PC-9 (cell line): Measurements from ENCODE around the gene CFAP251.

Source experiments
- CTCF ChIP-seq: fragments of 200-600 bp; sonication (generic); conservative IDR thresholded peaks from 2 replicates; pipeline ENCODE4 v1.6.1; 2017; ENCODE audit warnings: mixed run types, antibody characterized with exemption, mild to moderate bottlenecking, moderate library complexity
- EZH2 ChIP-seq: fragments of 200-600 bp; sonication (generic); IDR thresholded peaks from 2 replicates; pipeline ENCODE4 v1.8.0; 2017; ENCODE audit warnings: antibody characterized with exemption, low read depth

DNA sequence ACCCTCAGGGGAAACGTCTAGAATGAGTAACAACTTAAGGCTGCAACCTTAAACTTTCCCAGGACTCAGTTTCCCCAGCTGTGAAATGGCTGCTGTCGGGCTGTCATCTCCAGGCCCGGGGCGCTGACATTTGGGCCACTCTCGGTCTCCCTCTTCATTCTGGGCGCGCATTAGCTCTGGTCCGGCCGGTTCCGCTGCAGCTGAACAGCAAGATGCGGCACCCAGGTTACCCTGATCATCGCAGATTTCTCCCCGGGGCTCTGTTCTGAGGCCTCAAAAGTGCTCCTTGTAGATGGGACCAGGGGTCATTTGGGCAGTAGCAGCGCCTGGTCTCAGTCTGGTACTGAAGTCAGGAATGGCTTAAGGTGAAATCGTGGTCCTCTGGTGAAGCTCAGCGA, 102.4 kb downstream of the CFAP251 start:
- no peak for TF ChIP-seq CTCF
- no peak for TF ChIP-seq EZH2
